Keratinocyte (primary cell): ENCODE results near the gene ZNF81. TPM values are rescaled to one million over a fixed set of nuclear protein-coding genes. Genes with fewer than 3 reads are reported as not detected.

ENCODE experiments used
- DNase-seq: peaks from one replicate; pipeline ENCODE4 v3.0.0-alpha.2; 2011; ENCODE audit warnings: low read depth, missing footprints, low spot score
- FAIRE-seq: peaks from 2 replicates; lab custom pipeline; 2011; peaks lifted over from hg19 to GRCh38; lab: Jason Lieb, UNC
- H2AFZ ChIP-seq: 2 replicates; pipeline ENCODE4 v1.6.0; 2012; ENCODE audit warnings: low read length, control low read depth, inconsistent platforms; ENCODE audit not compliant: control insufficient read depth
- H3K27ac ChIP-seq: 2 replicates; pipeline ENCODE4 v1.5.1; 2011; ENCODE audit warnings: low read length; ENCODE audit not compliant: control insufficient read depth, insufficient read depth
- H3K27me3 ChIP-seq: 3 replicates; pipeline ENCODE4 v1.6.0; 2011; ENCODE audit warnings: low read length; ENCODE audit not compliant: control insufficient read depth, insufficient read depth; ENCODE audit errors: extremely low read depth
- H3K36me3 ChIP-seq, 2 experiments: 2 replicates in 1 of 2; 3 replicates in 1 of 2; pipeline ENCODE4 v1.5.1; 2011; ENCODE audit warnings: low read length in 2 of 2, mild to moderate bottlenecking in 1 of 2; ENCODE audit not compliant: control insufficient read depth in 2 of 2, insufficient read depth in 2 of 2; ENCODE audit errors: extremely low read depth in 1 of 2
- H3K4me1 ChIP-seq: 3 replicates; pipeline ENCODE4 v1.5.1; 2011; ENCODE audit warnings: low read length; ENCODE audit not compliant: control insufficient read depth, insufficient read depth; ENCODE audit errors: extremely low read depth
- H3K4me2 ChIP-seq: 3 replicates; pipeline ENCODE4 v1.6.0; 2011; ENCODE audit warnings: low read depth, low read length; ENCODE audit not compliant: control insufficient read depth, insufficient read depth; ENCODE audit errors: extremely low read depth
- H3K4me3 ChIP-seq, 3 experiments: fragments of 200-600 bp in 1 of 3; sonication (generic) in 1 of 3; 2 replicates in 2 of 3; 3 replicates in 1 of 3; pipeline ENCODE4 v1.5.1; 2011 to 2016; ENCODE audit warnings: low read length in 3 of 3, mild to moderate bottlenecking in 3 of 3, control low read depth in 2 of 3, inconsistent platforms in 1 of 3, low read depth in 1 of 3, mixed read lengths in 1 of 3, mixed run types in 1 of 3, moderate library complexity in 1 of 3; ENCODE audit not compliant: control insufficient read depth in 2 of 3, insufficient read depth in 2 of 3; ENCODE audit errors: extremely low read depth in 1 of 3
- H3K79me2 ChIP-seq: 2 replicates; pipeline ENCODE4 v1.6.0; 2012; ENCODE audit warnings: low read length; ENCODE audit not compliant: control insufficient read depth, insufficient read depth
- H3K9ac ChIP-seq: 3 replicates; pipeline ENCODE4 v1.6.0; 2011; ENCODE audit warnings: low read length; ENCODE audit not compliant: control insufficient read depth, insufficient read depth; ENCODE audit errors: extremely low read depth
- H3K9me1 ChIP-seq: 3 replicates; pipeline ENCODE4 v1.6.0; 2011; ENCODE audit warnings: low read length; ENCODE audit not compliant: control insufficient read depth, insufficient read depth; ENCODE audit errors: extremely low read depth
- H3K9me3 ChIP-seq: 2 replicates; pipeline ENCODE4 v1.5.1; 2012; ENCODE audit warnings: low read depth, low read length; ENCODE audit not compliant: control insufficient read depth
- H4K20me1 ChIP-seq: 3 replicates; pipeline ENCODE4 v1.6.0; 2011; ENCODE audit warnings: low read length; ENCODE audit not compliant: control insufficient read depth, insufficient read depth; ENCODE audit errors: extremely low read depth
- CTCF ChIP-seq, 3 experiments: IDR thresholded peaks in 1 of 3; conservative IDR thresholded peaks in 1 of 3; optimal IDR thresholded peaks in 1 of 3; 2 replicates in 2 of 3; 3 replicates in 1 of 3; pipeline versions ENCODE3 to v1.5.1; 2011; ENCODE audit warnings: low read length in 3 of 3, mild to moderate bottlenecking in 3 of 3, moderate library complexity in 2 of 3, control low read depth in 1 of 3, inconsistent platforms in 1 of 3; ENCODE audit not compliant: insufficient read depth in 2 of 3; ENCODE audit errors: extremely low read depth in 1 of 3
- EZH2 ChIP-seq: IDR thresholded peaks from one replicate; pipeline ENCODE4 v1.6.1; 2012; ENCODE audit warnings: inconsistent platforms, mild to moderate bottlenecking, low read length, moderate library complexity
- dilution Hi-C: fragments of 300-500 bp; cut with MboI; formaldehyde crosslinking; loops from one replicate; pipeline ENCODE4 v1.7.0; 2020; ENCODE audit warnings: low sequenced_read_pairs; ENCODE audit not compliant: extremely low pct_ligation_motif_present
- polyA plus RNA-seq, 5 experiments: library from polyadenylated mRNA; depleted of rRNA in 3 of 5; stranded (reverse) in 3 of 5; stranded (forward) in 1 of 5; unstranded in 1 of 5; fragments of >200 nt; gene quantifications; 1 replicate in 1 of 5; 2 replicates in 3 of 5; 3 replicates in 1 of 5; pipeline versions ENCODE4 v1.2.1 to v1.2.3, GENCODE V29; 2011 to 2012; ENCODE audit warnings: missing spikeins in 2 of 5, low read depth in 1 of 5, low replicate concordance in 1 of 5

Gene ZNF81
- polyA plus RNA-seq, 1 donor (not counting 4 experiments of a cell fraction or from before 2014, with no cell fraction given), result 5.0 TPM

- H3K36me3 ChIP-seq, result peaks cover 0 to 1% of the 10 kb centered on the region in 2 experiments
- H3K9me3 ChIP-seq, result no peaks in the 10 kb centered on the region
- no peaks in the 10 kb centered on the region for H3K79me2 ChIP-seq
- H3K9ac ChIP-seq, result no peak overlapping the region
- H3K4me1 ChIP-seq, result no peaks in the 10 kb centered on the region
- no peak overlapping the region for H3K27ac ChIP-seq
- H3K4me3 ChIP-seq, result no peak overlapping the region
- no peaks in the 10 kb centered on the region for H4K20me1 ChIP-seq
- FAIRE-seq, result no peak
- dilution Hi-C loops, result no loop called here
- H3K27me3 ChIP-seq, result no peaks in the 10 kb centered on the region
- H3K4me2 ChIP-seq, result no peak overlapping the region
- no peak for DNase-seq
- no peaks in the 10 kb centered on the region for H3K9me1 ChIP-seq
- TF ChIP-seq EZH2, result no peak
- TF ChIP-seq CTCF (optimal IDR thresholded peaks at IDR 0.05 in 1 of 3, IDR thresholded peaks at IDR 0.05 in 1 of 3, conservative IDR thresholded peaks at IDR 0.05 in 1 of 3; ENCODE audit: extremely low read depth in 1 of 3, insufficient read depth in 2 of 3, low read length in 3 of 3), result no peak
- no peak overlapping the region for H2AFZ ChIP-seq
Measured at GRCh38 chrX:47850901-47851300, 14.2 kb downstream of the ZNF81 start.

- Histone ChIP-seq H3K9me3 (no peaks in the 10 kb centered on the region), H3K9ac (no peak overlapping the region), H2AFZ (no peak overlapping the region), H3K4me1 (no peaks in the 10 kb centered on the region), H3K27ac (no peak overlapping the region), H4K20me1 (no peaks in the 10 kb centered on the region), H3K36me3 (no peaks in the 10 kb centered on the region), H3K4me2 (no peak overlapping the region), H3K27me3 (no peaks in the 10 kb centered on the region), H3K9me1 (no peaks in the 10 kb centered on the region), H3K4me3 (no peak overlapping the region), H3K79me2 (no peaks in the 10 kb centered on the region)
- no peak for DNase-seq
- no peak for FAIRE-seq
- dilution Hi-C loops, result no loop called here
- TF ChIP-seq EZH2, result no peak
- peak; percentile 22 to 70 (median 31) for TF ChIP-seq CTCF (optimal IDR thresholded peaks at IDR 0.05 in 1 of 3, IDR thresholded peaks at IDR 0.05 in 1 of 3, conservative IDR thresholded peaks at IDR 0.05 in 1 of 3; ENCODE audit: extremely low read depth in 1 of 3, insufficient read depth in 2 of 3, low read length in 3 of 3)
Measured at GRCh38 chrX:47854474-47854873, 17.8 kb downstream of the ZNF81 start.
